ENCODE results near the gene ZCCHC24. TPM values are rescaled to one million over a fixed set of nuclear protein-coding genes. Genes with fewer than 3 reads are reported as not detected.

The ZCCHC24 gene
- total RNA-seq, 1 donor from 2014 or later = 31.8 TPM

DNA sequence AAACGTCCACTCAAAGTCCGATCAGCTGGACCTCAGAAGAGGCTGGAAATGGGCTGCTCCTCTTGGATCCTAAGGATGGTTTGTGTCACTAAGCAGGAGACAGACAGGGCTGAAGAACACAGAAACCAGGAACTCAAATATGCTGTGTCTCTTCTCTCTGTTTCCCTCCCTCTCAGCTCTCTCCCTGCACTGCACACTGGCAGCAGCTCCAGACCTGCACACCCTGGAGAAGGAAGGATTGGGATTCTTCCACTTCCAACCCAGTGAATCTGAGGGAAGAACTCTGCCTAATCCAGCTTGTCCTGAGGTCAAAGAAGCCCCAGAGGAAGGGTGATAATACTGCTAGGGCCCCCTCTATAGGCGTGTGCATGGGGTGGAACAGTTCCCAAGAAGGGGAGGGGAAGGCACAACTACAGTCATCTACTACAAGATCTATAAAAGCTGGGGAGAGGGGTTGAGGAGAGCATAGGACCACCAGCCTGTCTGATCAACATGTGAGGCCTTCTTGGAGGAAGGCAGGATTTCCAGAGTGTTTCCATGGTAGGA, 22.7 kb upstream of the ZCCHC24 start:
- TF ChIP-seq CTCF (IDR thresholded peaks at IDR 0.05; ENCODE audit: unreplicated experiment) = no peak
- Mint-ChIP-seq H3K4me1 (peaks cover 2% of the 10 kb centered on the region), H3K27ac (no peak overlapping the region), H3K27me3 (ENCODE audit: low read depth) (peaks cover 2% of the 10 kb centered on the region), H3K36me3 (no peaks in the 10 kb centered on the region), H3K9me3 (no peaks in the 10 kb centered on the region), H3K4me3 (no peak overlapping the region)
- DNase-seq (ENCODE audit: low spot score in 2 of 2, unreplicated experiment in 2 of 2) = no peak

- Mint-ChIP-seq H3K9me3 (no peaks in the 10 kb centered on the region), H3K4me1 (peaks cover 2% of the 10 kb centered on the region), H3K36me3 (no peaks in the 10 kb centered on the region), H3K27ac (no peak overlapping the region), H3K27me3 (ENCODE audit: low read depth) (peaks cover 2% of the 10 kb centered on the region), H3K4me3 (no peak overlapping the region)
- TF ChIP-seq CTCF (IDR thresholded peaks at IDR 0.05; ENCODE audit: unreplicated experiment) = no peak
- DNase-seq (ENCODE audit: low spot score in 2 of 2, unreplicated experiment in 2 of 2) = no peak
Observed at GRCh38 chr10:79465341-79465740, 19.9 kb upstream of the ZCCHC24 start.

DNA sequence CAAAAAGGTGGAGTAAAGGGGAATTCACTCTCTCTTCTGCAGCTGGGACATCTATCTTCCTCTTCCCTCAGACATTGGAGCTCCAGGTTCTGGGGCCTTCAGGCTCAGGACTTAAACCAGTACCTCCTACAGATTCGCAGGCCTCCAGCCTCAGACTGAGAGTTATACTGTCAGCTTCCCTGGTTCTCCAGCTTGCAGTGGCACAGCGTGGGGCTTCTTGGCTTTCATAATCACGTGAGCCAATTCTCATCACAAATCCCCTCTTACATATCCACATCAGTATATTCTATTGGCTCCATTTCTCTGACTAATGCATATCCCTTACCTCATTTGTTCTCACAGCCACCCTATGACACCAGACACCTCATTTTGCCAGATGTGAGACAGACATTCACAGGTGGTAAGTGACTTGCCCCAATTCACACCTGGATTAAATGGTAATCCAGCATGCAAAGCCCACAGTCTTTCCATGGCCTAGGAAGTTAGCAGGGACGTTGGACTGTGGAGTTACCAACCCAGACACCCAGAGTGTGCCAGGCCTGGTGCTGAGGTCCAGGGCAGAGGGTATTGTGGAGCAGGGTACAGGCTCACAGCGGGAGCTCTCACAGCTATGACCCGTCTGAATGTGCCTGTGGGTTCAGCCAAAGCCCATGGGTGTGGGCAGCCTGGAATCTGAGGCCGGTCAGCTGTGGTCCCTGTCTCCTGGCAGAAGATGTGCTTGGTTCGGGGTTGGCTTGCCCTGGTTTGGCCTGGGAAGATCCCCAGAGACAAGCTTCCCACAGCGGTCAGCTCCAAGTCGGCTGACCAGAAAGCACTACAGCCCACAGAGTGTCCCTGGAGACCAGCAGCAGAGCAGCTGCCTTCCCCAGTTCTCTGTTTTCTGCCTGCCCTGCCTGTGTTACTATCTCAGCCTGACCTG, 18.4 kb upstream of the ZCCHC24 start:
- Mint-ChIP-seq H3K9me3 (no peaks in the 10 kb centered on the region), H3K27ac (no peak overlapping the region), H3K27me3 (ENCODE audit: low read depth) (peaks cover 4% of the 10 kb centered on the region), H3K36me3 (no peaks in the 10 kb centered on the region), H3K4me3 (no peak overlapping the region), H3K4me1 (peaks cover 4% of the 10 kb centered on the region)
- no peak for DNase-seq (ENCODE audit: low spot score in 2 of 2, unreplicated experiment in 2 of 2)
- no peak for TF ChIP-seq CTCF (IDR thresholded peaks at IDR 0.05; ENCODE audit: unreplicated experiment)

DNA sequence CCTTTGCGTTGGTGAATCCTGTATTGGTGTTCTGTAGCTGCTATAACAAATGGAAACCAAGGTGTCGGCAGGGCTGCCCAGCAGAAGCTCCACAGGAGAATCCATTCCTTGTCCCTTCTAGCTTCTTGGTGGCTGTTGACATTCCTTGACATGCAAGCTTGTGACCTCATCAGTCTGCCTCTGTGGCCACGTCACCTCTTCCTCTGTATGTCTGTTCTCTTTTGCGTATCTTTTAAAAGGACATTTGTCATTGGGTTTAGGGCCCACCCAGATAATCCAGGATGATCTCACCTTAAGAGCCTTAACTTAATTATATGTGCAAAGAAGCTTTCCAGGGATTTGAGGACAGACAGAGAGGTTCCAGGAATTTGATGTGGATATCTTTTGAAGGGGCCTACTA, 15.3 kb upstream of the ZCCHC24 start:
- Mint-ChIP-seq H3K4me3 (no peak overlapping the region), H3K27ac (no peak overlapping the region), H3K9me3 (no peaks in the 10 kb centered on the region), H3K36me3 (no peaks in the 10 kb centered on the region), H3K27me3 (ENCODE audit: low read depth) (peaks cover 12% of the 10 kb centered on the region), H3K4me1 (peaks cover 2% of the 10 kb centered on the region)
- DNase-seq (ENCODE audit: low spot score in 2 of 2, unreplicated experiment in 2 of 2) = no peak
- TF ChIP-seq CTCF (IDR thresholded peaks at IDR 0.05; ENCODE audit: unreplicated experiment) = no peak

DNA sequence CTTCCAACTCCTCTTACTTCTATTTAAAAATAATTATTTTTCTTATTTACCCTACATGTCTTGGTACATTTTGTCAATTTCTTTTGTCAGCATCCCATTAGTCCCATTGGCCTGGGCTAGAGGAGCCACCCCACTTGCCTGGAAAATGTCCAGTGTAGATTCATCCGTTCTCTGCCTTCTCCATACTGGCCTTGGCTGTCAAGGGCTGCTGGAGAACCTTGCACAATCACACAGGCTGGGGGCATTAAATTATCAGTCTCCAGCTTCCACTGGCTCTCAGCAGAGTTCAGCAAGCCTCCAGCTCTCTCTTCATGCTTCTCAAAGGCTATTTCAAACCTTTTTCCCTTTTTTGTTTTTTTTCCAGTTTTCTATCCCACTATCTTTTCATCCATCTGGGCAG, 13.8 kb upstream of the ZCCHC24 start:
- H3K36me3 Mint-ChIP-seq = no peaks in the 10 kb centered on the region
- H3K27ac Mint-ChIP-seq = no peak overlapping the region
- no peak for TF ChIP-seq CTCF (IDR thresholded peaks at IDR 0.05; ENCODE audit: unreplicated experiment)

More for the DNA sequence above, 13.8 kb upstream of the ZCCHC24 start:
- no peak for DNase-seq (ENCODE audit: low spot score in 2 of 2, unreplicated experiment in 2 of 2)
- peaks cover 3% of the 10 kb centered on the region for H3K4me1 Mint-ChIP-seq
- H3K4me3 Mint-ChIP-seq = no peak overlapping the region
- H3K9me3 Mint-ChIP-seq = no peaks in the 10 kb centered on the region
- peaks cover 15% of the 10 kb centered on the region for H3K27me3 Mint-ChIP-seq (ENCODE audit: low read depth)
